Stimulated activated CD8-positive, alpha-beta memory T cell treated with anti-CD3 and anti-CD28 coated beads, Interleukin-7, amount 100 ng/mL, for 24 hours (primary cell): ENCODE data around the gene HMX1.

ENCODE experiments used
- DNase-seq: peaks from one replicate; pipeline ENCODE4 v3.0.0-alpha.2; 2020; ENCODE audit warnings: low read depth

The HMX1 gene

DNA sequence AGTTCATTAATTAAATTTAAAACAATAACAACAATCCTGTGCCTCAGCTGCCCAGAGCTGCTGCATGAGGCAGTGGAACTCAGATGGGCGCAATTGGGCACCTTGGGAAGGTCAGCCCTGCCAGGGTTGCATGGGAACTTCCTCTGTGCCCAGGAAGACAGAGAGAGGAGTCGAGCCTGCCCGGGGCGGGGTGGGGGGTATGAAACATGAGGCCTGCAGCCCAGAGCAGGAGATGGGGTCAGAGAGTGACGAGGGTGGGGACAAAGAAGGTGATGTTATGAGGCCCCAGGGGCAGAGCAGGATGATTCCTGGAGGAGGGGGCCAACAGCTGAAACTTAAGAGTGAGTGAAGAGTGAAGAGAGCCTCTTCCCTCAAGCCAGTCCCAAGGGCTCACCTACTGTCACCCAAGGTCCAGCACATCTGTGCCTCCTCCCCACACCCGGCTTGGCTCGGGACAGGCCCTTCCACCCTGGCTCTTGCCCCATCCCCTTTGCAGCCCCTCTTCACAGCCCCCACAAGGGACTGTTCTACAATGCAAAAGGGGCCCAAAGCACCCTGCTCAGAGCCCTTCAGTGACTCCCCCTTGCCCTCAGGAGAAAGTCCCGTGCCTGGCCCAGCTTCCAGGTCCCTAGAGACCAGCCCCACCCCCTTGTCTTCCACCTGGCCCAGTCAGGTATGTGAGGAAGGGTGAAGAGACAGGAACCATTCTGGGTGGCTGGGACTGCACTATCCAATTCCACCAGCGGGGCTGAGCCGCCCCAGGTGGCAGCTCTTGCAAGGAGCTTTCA is 31.4 kb downstream of the HMX1 start:
- DNase-seq: no peak

DNA sequence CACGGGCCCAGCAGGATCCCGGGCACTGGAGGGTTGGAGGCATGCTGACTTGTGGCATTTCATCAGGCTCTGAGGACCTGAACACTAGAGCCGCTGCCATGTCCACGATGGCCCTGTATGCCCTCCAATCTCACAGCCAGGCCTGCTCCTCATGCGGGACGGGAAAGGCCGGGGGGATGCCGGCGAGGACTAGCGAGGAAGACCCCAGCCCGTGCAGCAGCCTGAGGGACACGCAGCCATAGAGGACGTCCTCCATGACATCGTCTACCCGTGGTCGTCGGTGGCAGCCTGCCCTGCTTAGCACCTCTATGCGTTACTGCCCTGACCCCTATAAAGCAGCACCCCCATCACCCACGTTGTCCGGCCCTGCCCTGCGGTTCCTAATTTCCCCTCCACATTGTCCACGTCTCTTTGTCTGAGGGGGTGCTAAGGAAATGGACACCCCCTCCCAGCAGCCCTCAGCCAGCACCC is 32.6 kb downstream of the HMX1 start:
- DNase-seq: no peak

DNA sequence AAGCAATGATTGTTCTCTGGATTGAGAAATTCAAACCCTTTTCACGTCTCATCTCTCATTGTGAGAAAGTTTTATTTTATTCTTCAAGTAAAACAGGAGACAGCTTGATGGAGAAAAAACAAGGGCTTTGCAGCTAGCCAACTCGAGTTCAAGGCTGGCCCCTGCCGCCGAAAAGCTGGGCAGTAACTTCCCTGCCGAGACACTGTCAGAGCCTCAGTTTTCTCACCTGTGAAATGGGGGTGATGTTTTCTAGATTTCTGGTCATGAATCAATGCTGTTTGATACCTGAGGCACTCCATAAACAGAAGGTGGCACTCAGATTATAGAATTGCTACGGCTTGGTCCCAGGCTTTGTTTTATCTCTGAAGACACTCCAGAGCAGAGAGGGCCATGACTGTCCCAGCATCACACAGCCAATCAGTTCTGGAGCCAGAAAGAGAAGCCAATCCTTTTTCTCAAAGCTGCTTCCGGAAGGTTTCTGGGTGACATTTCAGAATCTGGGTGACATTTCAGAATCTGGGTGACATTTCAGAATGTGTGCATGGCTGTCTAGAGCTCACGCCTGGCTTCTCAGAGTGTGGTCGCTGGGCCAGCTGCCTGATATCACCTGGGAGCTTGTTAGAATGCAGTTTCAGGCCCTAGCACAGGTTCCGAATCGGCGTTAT is 33.2 kb downstream of the HMX1 start:
- DNase-seq: no peak

DNA sequence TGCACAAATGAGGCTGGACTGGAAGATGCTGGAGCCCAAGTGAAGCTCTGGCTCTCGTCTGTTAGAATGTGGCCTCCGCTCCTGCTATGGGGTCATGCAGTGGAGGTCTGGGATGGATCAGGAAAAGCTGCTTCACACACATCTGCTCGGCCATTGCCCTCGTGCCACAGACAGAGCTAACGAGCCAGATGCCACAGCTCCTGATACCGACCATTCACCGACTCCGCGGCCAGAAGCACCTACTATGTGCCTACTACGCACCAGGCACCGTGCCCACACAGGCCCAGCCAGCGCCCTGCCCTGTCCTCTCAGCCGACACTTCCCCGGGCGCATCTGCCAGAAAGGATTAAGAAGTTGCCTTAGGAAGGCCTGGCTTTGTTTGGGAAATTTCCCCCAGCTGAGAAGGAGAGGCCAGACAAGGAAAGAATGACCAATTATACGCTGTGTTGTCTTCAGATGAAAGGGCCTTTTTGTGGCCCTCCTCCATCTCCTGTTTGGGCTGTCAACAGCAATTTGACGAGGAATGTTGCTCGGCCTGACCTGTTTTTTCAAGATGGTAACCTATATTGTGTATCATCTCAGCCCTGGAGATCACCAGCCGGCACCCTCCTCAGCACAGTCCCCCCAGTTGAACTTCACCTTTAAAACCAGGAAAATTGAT is 34.3 kb downstream of the HMX1 start:
- no peak for DNase-seq

DNA sequence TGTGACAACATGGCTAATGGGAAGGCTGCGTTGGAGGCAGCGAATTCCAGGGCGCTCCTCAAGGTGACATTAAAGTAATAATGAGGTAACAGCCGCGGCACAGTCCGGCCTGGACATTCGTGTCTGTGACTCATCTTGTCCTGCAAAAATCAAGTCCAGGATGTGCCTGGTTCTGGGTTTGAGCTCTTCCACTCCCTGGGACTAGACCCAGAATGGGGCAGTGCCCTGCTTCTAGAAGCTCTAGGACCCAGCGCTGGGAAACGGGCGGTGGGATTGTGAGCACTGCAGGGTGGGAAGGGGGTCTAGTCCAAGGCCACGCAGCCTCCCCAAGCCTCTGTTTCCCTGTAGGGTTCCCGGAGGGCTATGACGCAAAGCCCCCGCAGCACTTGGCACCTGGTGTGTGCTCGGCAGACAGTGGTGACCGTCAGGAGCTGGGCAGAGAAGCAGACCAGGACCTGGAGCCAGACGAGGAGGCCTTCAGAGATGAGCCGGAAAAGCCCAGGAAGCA is 34.9 kb downstream of the HMX1 start:
- DNase-seq: no peak

DNA sequence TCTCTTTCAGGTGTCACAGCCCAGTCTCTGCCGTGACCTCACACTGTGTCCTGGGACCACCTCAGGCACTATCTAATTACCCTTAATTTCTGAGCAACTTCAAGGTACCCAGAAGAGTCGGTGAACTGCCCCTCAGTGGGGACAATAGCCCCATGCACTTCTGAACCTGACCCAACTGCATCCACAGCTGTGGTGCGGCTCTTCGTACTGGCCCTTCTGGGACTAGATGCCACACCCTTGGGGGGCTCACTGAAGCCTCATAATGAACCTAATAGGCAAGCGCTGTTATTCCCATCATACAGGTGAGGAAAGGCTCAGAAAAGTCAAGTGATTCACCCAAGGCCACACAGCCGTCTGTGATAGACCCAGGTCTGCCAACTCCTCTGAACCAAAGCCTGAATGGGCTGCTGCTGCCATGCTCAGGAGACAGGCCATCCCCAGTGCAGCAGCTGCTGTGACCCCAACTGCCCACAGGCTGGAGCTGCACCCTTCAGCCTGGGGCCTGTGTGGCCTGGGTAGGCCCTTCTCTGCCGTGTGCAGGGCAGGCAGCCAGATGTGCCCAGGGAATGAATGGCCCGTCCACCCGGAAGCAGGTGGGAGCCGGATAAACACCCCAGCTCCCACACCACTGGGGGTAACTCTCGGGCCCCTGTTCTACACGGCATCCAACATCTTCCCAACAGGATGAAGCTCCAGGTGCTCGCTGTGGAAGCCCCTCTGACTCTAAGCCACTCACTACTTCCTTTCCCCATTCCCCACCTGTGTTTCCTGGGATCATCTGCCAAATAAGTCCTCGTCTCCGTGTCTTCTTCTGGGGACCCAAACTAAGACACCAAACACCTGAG is 35.9 kb downstream of the HMX1 start:
- DNase-seq: no peak

DNA sequence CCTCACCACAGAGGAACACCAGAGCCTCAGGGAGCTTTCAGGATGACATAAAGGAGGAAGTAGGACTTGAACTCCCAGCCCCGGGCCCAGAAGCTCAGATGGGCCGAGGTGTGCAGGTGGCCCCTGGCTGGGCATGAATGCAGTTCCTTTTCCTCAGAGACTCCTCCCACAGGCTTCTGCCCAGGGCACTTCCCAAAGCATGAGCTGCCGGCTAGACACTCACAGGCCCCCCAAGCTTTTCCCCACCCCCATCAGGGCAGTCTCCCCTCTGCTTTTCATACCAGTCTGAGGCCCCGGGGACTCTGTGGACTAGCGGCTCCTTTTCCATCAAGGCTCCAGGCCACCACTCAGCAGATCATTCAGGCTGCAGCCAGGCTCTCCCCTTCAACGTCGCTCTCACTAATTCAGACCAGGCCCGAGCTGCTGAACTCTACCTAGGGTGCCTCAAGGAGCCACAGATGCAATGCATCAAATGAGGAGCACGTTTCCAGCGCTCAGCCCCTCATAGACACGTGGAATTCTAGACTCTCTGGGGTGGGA is 36.9 kb downstream of the HMX1 start:
- no peak for DNase-seq

DNA sequence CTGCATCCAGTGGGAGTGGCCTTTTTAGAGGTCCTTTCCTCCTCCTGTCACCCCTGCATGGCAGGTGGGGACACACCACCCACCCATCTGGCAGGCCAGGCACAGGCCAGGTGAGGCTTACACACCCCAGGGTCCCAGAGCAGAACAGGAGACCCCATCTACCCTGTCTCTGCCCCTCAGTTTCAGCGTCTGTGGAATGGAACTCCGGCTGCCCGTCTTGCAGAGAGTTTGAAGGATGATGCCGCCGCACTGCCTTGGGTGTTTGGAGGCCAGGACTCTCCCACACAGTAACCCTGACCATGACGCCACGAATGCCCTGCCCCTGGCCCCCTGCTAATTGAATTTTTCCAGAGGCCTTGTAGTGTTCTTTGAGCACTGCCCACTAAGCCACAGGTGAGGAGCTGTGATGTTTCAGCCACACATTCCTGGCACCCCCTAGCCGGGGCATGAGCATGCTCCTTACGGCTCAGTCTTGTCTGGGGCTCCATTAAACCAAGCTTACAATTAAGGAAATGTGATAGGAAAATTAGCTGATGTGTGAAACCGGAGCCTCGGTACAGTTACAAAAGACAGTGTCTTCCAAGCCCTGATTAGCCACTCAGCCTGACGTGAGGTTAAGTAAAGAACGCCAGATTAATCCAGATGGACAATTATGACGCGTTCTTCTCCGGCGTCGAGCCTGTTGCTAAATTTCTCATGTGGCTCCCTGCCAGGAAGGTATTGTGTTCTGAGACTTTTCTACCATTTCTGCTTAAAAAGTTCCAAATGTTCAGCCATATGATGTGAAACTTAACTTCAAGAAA is 39.3 kb downstream of the HMX1 start:
- no peak for DNase-seq

DNA sequence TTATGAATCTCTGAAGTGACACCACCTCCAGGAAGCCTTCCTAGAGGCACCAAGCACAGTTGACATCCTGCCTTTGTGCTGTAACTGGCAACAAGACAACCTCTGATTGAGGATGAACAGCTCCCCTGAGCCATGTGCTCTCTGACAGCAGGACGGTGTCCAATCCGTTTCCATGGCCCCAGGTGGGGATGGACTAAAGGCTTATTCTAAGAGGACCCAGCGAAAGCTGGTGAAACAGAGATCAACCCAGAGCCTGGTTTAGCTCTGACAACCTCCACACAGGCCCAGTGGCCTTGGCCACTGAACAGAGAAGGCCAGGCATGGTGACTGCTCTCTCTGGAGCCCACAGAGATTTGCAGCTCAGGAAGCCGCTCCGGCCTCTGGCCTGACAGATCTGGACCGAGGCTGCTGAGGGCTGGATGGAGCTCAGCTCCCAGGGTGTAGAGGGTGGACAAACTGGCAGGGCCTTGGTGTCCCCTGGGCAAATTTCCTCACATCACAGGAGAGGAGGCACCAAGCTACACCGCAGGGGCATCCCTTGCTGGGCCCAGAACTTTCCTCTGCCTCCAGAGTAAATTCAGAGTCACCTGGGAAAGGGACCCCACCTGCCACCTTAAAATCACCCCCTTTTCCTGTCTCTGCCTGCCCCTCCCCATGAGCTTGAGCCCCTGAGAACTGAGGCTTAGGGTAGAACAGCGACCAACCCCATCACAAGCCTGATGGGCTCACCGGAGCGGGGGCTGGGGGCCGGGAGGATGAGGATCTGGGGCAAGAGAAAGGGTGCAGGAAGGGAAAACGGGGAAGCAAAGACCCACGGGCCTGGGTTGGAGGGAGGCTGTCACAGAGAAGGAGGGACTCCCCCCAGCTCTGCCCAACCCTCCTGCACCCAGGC is 40.2 kb downstream of the HMX1 start:
- no peak for DNase-seq

DNA sequence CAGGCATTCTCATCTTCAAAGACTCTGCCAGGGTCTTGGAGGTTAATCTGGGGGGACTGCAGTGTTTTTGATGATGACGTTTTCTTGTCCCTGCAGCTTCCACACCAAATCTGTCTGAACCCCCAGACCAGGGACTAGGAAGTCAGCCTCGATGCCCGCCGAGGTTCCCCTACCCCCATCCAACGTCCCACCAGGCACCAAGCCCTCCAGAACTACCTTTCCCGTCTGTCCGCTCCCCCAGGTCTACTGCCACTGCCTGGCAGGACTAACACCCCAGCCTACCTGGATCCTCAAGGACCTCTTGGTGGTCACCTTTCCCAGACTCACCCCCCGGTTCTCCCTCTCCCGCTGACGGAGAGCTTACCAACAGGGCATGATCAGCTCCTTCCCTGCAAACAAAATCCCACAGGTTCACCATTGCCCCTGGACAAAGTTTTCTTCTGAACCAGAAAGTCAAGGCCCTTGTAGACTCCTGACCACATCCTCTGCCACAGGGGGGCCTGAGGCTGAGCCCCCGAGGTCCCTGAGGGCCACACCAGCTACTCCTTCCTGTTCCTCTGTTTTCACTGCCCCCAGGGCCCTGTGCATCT is 40.9 kb downstream of the HMX1 start:
- no peak for DNase-seq

DNA sequence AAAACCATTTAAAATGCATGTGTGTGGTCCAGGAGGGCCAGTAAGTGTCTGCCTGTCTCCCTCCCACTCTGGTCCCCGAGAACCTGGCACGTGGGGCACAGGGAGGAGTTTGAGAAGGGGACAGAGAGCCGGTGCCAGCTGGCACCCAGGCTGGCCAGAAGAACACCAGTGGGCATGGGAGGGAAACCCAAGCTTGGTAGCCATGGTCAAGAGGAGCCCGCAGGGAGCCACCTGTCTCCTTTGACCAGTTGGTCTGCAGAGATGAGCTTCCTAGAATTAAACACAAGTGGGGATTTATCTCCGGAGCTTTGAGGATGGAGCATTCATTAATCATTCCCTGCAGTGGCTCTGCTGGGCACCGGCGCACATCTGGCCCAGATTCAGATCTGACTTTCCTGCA is 41.6 kb downstream of the HMX1 start:
- no peak for DNase-seq

DNA sequence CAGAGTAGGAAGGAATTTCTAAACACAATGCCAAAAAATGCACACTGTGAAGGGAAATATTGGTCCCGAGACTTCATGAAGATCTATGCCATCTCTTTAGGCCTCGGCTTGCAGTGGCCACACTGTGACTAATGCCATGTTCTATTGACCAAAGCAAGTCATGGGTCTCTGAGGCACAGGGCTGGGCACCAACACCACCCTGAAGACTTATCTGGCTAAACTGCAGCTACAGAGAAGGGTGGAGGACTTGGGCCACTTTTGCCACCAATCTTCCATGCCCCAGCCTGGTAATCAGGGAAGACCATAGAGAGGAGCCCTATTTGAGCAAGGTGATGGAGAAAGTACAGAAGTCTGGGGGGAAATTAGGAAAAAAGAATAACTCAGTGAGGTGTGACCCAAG is 42.1 kb downstream of the HMX1 start:
- no peak for DNase-seq

DNA sequence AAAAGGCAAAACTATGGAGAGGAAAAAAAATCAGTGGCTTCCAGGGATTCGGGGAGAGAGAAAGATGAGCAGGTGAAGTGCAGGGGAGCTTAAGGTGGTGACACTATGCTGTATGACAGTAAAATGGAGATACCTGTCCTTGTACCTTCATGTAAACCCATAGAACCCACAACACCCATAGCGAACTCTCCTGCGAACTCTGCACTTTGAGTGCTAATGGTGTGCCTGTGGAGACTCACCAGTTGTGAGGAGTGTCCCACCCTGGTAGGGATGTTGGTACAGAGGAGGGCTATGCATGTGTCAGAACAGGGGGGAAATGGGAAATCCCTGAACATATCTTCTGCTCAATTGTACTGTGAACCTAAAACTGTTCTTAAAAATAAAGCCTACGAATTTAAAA is 42.8 kb downstream of the HMX1 start:
- no peak for DNase-seq

DNA sequence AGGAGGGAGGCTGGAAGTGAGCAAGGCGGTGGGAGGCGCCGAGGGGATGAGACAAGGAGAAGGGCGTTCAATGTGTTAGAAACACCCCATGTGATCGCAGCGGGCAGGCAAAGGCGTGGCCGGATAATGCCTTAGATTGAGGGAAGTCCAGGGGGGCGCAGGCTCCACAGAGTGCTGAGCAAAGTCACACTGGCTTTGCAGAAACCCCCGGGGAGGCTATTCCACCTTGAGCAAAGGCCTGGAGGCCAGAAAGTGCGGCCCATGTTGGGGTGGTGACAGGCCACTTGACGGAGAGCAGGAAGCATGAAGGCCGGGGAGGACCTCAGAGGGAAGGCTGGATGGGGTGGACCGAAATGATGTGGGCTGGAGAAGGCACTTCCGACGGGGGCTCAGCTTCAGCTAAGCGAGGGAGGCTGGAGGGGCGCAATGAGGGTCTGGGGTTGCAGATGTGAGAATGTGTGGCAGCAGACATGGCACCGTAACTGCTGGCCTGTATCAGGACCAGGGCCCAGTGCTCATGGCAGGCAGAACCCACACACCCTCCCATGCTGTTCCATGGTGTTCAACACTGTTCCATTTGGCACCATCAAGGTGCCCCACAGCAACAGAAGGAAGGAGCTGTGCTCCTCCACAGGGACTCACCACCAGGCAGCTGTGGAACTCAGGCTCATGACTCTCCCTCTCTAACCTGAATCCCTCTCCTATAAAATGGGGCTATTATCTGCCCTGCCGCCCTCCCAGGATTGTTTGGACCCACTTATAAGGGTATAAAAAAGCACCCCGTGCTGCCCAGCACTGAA is 50.3 kb downstream of the HMX1 start:
- no peak for DNase-seq

DNA sequence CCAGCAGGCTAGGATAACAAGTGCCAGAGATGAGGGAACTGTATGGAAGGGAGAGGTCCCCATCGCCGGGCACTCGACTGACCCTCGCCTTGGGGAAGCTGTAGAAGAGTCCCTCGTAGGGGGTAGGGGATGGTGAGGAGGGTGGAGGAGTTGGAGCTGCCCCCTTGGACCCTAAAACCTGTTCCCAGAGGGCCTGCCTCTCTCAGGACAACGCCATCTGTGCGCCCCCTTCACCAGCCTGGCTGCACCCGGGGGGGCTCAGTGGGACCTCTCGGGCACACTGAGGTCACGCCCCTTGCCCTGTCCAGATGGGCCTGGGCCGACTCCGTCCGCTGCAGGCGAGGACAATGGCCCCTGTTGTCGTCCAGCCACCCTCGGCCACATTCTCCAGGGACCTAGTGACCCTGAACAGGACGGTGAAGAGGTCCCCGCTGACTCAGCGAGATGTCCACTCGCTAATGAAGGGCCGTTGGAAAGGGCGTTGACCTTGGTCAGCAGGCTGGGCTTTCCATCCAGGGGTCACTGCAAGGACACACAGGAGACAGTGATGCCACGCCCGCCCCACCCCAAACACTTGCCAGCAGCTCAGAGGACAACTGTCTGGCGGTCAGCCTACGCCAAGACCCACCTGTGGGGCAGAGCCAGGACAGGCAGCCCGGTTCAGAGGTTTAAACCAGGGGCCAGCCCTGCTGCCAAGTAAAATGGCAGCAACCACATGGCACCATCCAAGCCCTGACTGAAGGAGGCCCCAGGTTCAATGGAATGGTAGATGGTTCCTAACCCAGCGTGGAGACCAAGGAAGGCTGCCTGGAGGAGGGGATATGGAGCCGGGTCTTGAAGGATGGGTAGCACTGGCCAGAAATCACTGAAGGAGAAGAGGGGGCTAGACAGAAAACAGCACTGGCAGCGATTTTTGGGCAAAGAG is 51.2 kb downstream of the HMX1 start:
- no peak for DNase-seq

DNA sequence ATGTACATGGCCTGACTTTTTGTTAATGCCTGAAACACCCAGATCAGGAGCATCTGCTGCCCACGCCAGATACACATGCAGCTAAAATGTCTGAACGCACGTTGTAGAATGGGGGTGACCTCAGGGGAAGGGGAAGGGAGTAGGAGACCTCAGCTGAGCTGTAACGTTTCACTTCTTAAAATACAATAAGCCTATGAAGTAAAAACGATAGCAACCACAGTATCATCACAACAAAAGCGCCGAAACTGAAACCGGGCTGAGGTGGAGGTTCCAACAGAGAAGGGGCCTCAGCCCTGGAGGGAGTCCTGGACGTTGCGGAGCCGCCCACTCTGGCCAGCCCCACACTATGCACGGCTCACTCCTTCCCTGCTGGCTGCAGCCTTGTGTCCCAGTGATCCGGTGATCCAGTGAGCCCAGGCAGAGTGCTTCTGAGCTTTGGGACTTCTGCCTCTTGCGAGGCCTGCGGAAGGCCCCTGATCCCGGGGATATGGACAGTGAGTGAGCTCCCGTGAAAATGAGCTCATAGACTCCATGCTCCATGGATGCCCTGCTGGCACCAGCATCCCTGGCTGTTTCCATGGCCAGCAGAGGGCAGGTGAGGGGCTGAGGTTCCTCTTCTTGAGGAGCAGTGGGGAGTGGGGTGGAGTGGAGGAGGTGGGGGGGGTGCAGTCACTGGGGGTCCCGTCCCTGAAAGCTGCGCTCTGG is 52.0 kb downstream of the HMX1 start:
- DNase-seq: no peak

DNA sequence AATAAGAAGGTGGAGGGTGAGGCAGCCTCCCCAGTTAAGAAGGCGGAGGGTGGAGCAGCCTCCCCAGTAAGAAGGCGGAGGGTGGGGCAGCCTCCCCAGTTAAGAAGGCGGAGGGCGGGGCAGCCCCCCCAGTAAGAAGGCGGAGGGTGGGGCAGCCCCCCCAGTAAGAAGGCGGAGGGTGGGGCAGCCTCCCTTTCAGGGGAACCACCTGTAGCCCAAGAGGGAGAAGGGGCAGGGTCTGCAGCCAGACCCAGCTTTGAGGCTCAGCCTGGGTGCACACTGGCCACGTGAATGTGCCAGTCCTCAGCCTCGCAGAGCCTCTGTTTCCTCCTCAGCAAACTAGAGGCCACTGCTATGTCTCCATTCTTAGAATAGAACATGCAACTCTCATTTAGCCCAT is 52.6 kb downstream of the HMX1 start:
- DNase-seq: no peak
